GM12801 (cell line): ENCODE data around the gene SYNRG.

ENCODE experiments used
- CTCF ChIP-seq: IDR thresholded peaks from one replicate; pipeline ENCODE4 v1.5.1; 2011; ENCODE audit warnings: control low read depth; ENCODE audit not compliant: insufficient read length; ENCODE audit errors: extremely low read depth

SYNRG gene

GRCh38 chr17:37476431-37477120 lies 132.6 kb downstream of the SYNRG start:
- TF ChIP-seq CTCF: no peak

DNA sequence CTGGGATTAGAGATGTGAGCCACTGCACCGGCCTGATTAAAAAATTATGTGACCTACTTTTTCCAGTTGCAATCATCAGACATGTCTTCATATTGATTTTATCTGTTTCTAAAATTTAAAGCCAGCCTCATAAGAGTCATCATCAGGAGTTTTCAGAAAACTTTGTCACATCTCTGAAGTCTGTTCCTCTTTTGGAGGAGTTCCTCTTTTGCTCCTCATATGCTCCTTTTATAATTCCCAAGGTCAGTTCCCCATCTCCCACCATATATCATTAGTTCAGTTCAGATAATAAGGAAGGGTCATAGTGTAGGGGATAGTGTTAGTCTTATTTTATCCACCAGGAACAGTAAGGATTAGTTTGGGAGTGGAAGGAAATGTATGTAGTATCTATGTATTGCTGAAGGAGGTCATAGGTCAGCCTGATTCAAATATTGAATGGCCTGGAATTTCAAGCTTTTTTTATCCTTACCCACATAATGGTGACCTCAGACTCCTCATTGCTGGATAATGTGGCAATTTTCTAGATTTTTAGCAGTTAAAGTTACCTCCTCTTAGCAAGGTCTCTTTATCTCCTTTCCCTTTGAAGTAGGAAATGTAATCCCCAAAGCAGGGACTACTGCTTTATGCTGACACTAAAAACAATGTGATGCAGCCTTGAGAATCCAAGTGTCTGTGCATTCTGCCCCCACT lies 133.3 kb downstream of the SYNRG start:
- TF ChIP-seq CTCF: no peak

- TF ChIP-seq CTCF: no peak
Observed at GRCh38 chr17:37470181-37470580, 139.0 kb downstream of the SYNRG start.

GRCh38 chr17:37466471-37466870 lies 142.7 kb downstream of the SYNRG start:
- no peak for TF ChIP-seq CTCF

GRCh38 chr17:37465069-37465616 lies 144.1 kb downstream of the SYNRG start:
- no peak for TF ChIP-seq CTCF
